Lower leg skin (tissue), 3 donors: ENCODE data around the gene ABHD4.

ENCODE experiments used
- CTCF ChIP-seq, 3 donors: fragments of 450-650 bp; IDR thresholded peaks; one replicate each; pipeline ENCODE4 v1.5.1; 2016; ENCODE audit warnings: antibody characterized with exemption in 3 of 3, mild to moderate bottlenecking in 3 of 3, moderate library complexity in 2 of 3
- POLR2A ChIP-seq, 2 donors: fragments of 450-650 bp; IDR thresholded peaks; one replicate each; pipeline ENCODE4 v1.6.1; 2016 to 2017; ENCODE audit warnings: antibody characterized with exemption in 2 of 2, mild to moderate bottlenecking in 1 of 2, moderate library complexity in 1 of 2

GRCh38 chr14:22564463-22564862 is 33.6 kb upstream of the ABHD4 start:
- TF ChIP-seq CTCF (IDR thresholded peaks at IDR 0.05): no peak
- TF ChIP-seq POLR2A (IDR thresholded peaks at IDR 0.05): no peak
